OCI-M1 (cell line): ENCODE results near the gene EDRF1.
"Not testable (repeated sequence)": the region's sequence is repeated elsewhere in the genome, so short reads cannot be mapped to it uniquely, and the experiment has no call there.

Experiments
- DNase-seq: peaks from one replicate; lab custom pipeline; 2025; lab: John Stamatoyannopoulos, UW

Gene EDRF1

GRCh38 chr10:125719173-125720001, at the start of gene EDRF1:
Gene EDRF1 (plus strand): TSS chr10:125719709. CDS start chr10:125719808, 99 bp downstream.
- DNase-seq = peak; percentile 100

GRCh38 chr10:125672884-125673283, 46.6 kb upstream of the EDRF1 start:
- DNase-seq = no peak

GRCh38 chr10:125679436-125679835, 40.1 kb upstream of the EDRF1 start:
- no peak for DNase-seq

- no peak for DNase-seq
These were observed 36.4 kb upstream of the EDRF1 start, which contains the start of gene TEX36 for GRCh38 chr10:125683063-125683462. Gene TEX36 (minus strand): TSS chr10:125683163. CDS start chr10:125682989, 174 bp downstream.

GRCh38 chr10:125683821-125684220, 35.7 kb upstream of the EDRF1 start:
- DNase-seq = no peak

- peak; percentile 27 for DNase-seq
These were observed 34.9 kb upstream of the EDRF1 start for GRCh38 chr10:125684581-125684980.

GRCh38 chr10:125687507-125688185, 31.9 kb upstream of the EDRF1 start:
- no peak for DNase-seq

- no peak for DNase-seq
These were observed 29.4 kb upstream of the EDRF1 start for GRCh38 chr10:125689955-125690569.

- no peak for DNase-seq
These were observed 28.1 kb upstream of the EDRF1 start for GRCh38 chr10:125691160-125691981.

- no peak for DNase-seq
These were observed 27.3 kb upstream of the EDRF1 start for GRCh38 chr10:125692196-125692595.

GRCh38 chr10:125692601-125693523, 26.6 kb upstream of the EDRF1 start:
- DNase-seq = no peak

- no peak for DNase-seq
These were observed 26.0 kb upstream of the EDRF1 start for GRCh38 chr10:125693524-125693847.

GRCh38 chr10:125694883-125695282, 24.6 kb upstream of the EDRF1 start:
- peak; percentile 35 for DNase-seq

GRCh38 chr10:125696884-125697283, 22.6 kb upstream of the EDRF1 start:
- not testable (repeated sequence) for DNase-seq

- DNase-seq = no peak
These were observed 21.0 kb upstream of the EDRF1 start for GRCh38 chr10:125698481-125698998.

GRCh38 chr10:125699562-125700143, 19.9 kb upstream of the EDRF1 start:
- no peak for DNase-seq

GRCh38 chr10:125700355-125700911, 19.1 kb upstream of the EDRF1 start:
- DNase-seq = peak; percentile 64

- DNase-seq = peak; percentile 24
These were observed 11.7 kb upstream of the EDRF1 start for GRCh38 chr10:125707541-125708468.

- DNase-seq = no peak
These were observed 10.5 kb upstream of the EDRF1 start for GRCh38 chr10:125708971-125709503.
